Fibroblast of lung (primary cell): ENCODE measurements around the gene NUBPL.

Experiments
- EZH2 ChIP-seq: IDR thresholded peaks from 2 replicates; pipeline ENCODE4 v1.5.1; 2012; ENCODE audit warnings: low read length, control low read depth, mild to moderate bottlenecking; ENCODE audit errors: missing control alignments
- TF ChIP-seq, protein P1 (sequence below), 2 donors: IDR thresholded peaks in 1 of 2; conservative IDR thresholded peaks in 1 of 2; 1 replicate in 1 of 2; 2 replicates in 1 of 2; pipeline ENCODE4 v1.5.1; 2011 to 2012; ENCODE audit warnings: low read length in 2 of 2, control low read depth in 1 of 2, inconsistent platforms in 1 of 2, low read depth in 1 of 2, mild to moderate bottlenecking in 1 of 2

- TF ChIP-seq, protein P1, sequence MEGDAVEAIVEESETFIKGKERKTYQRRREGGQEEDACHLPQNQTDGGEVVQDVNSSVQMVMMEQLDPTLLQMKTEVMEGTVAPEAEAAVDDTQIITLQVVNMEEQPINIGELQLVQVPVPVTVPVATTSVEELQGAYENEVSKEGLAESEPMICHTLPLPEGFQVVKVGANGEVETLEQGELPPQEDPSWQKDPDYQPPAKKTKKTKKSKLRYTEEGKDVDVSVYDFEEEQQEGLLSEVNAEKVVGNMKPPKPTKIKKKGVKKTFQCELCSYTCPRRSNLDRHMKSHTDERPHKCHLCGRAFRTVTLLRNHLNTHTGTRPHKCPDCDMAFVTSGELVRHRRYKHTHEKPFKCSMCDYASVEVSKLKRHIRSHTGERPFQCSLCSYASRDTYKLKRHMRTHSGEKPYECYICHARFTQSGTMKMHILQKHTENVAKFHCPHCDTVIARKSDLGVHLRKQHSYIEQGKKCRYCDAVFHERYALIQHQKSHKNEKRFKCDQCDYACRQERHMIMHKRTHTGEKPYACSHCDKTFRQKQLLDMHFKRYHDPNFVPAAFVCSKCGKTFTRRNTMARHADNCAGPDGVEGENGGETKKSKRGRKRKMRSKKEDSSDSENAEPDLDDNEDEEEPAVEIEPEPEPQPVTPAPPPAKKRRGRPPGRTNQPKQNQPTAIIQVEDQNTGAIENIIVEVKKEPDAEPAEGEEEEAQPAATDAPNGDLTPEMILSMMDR (conservative IDR thresholded peaks at IDR 0.05 in 1 of 2, IDR thresholded peaks at IDR 0.05 in 1 of 2; ENCODE audit: low read depth in 1 of 2, low read length in 2 of 2), result no peak
- no peak for TF ChIP-seq EZH2
Observed at GRCh38 chr14:31884238-31884637, 323.0 kb downstream of the NUBPL start.
